NCI-H1417 treated with DMSO at 0.1 percent for 48 hours (cell line): ENCODE measurements around the gene DCBLD2.
"Not testable (repeated sequence)": the region's sequence is repeated elsewhere in the genome, so short reads cannot be mapped to it uniquely, and the experiment has no call there.

ENCODE experiments used
- DNase-seq: peaks from one replicate; lab custom pipeline; 2025; lab: John Stamatoyannopoulos, UW

Gene DCBLD2

DNA sequence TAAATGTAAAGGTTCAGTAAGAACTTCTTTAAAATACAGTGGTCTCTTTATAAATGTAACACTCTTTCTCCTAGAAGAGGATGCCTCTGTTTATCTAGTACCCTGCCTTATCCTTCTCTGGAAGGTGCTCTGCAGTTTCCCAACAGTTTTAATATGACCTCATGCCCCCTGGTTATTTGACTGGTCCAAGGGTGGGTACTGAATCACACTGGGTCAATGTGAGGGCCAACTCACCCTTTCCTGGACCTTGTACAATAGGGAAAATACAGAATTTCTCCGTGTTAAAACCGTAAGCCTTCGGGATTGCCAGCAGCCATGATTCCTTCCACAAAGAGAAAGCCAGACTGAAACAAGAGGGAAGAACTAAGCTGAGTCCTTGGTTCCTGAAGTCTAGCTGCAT, 9.2 kb downstream of the DCBLD2 start:
- no peak for DNase-seq

DNA sequence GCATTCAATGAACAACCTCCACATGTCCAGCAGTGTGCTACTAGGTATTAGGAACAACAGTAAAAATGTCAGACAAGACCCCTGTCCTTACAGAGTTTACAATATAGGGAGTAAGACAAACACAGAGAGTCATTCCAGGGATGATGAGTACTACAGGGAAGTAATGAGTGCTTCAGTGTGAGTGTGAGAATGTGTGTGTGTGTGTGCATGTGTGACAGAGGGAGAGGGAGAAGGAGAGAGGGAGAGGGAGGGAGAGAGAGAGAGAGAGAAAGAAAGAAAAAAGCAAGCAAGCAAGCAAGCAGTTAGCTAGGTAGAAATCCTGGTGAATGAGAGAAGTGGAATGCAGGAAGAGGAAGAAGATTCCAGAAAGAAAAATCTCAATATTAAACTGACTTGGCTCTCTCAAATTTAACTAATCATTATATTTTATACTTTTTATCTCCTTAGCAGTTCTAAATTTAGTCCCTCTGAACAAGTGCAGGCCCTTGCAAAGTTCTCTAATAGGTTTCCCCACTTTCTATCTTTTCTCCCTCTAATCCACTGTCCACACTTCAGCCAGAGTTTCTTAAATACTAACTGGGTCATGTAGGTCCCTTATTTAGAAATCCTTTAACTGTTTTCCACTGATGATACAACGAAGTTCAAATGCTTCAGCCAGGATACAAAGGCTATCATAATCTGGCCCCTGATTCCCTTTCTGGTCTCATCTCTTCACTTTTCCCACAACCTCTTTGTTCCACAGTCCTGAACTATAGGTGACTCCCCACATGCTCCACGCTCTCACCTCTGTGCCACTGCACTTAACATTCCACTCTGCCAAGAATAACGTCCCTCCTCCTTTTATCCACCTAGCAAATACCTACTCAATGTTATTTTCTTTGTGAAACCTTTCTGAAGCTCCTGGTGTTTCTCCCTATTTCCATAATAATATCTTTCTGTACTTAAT, 10.3 kb downstream of the DCBLD2 start:
- DNase-seq, result no peak

DNA sequence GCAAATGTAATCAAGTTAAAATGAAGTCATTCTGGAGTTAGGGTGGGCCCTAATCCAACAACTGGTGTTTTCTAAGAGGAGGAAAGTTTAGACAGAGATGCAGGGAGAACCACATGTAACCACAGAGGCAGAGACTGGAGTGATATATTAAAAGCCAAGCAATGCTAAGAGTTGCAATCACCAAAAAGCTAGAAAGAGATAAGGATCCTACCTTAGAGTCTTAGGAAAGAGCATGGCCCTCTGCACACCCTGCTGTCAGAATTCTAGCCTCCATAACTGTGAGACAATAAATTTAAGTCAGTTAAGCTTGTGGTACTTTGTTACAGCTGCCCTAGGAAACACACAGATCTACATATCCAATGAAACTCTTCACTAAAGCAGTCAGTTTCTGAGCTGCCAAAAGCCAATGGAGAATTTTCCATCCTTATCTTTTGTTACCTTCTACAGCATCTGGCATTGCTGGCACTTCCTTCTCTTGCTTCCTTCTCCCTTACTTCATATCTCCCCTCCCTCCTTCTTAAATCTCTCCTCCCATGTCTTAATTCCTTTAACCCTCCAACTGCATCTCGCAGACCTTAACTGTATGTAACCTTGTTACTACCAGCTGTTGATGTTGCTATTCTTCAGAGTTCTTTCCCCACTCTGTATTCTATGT, 11.2 kb downstream of the DCBLD2 start:
- no peak for DNase-seq

DNA sequence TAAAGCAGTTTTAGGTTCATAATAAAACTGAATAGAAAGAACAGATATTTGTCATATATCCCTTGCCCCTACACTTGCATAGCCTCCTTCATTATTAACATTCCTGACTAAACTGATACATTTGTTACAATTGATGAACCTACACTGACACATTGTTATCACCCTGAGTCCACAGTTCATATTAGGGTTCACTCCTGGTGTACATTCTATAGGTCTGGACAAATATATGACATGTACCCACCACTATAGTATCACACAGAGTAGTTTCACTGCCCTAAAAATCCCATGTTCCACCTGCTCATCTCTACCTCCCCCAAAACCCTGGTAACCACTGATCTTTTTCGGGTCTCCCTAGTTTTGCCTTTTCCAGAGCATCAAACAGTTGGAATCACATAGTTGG, 13.8 kb downstream of the DCBLD2 start:
- DNase-seq, result no peak

DNA sequence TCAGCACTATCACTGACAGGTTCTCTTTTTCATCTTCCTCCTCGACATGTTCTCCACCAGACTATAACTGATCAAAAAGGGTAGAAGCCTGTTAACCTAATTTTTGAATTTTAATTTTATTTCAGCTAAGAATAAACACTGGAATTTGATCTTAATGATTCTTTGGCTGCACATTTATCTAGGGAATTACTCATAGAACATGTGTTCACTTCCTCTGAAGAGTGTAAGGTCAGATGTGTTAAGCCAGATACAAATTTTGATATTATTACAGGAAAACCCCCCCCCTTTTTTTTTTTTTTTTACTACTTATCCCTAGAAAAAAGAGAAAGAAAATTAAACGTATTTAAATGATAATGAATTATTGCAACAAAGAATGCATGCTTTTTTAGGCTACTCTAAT, 15.0 kb downstream of the DCBLD2 start:
- DNase-seq, result no peak

DNA sequence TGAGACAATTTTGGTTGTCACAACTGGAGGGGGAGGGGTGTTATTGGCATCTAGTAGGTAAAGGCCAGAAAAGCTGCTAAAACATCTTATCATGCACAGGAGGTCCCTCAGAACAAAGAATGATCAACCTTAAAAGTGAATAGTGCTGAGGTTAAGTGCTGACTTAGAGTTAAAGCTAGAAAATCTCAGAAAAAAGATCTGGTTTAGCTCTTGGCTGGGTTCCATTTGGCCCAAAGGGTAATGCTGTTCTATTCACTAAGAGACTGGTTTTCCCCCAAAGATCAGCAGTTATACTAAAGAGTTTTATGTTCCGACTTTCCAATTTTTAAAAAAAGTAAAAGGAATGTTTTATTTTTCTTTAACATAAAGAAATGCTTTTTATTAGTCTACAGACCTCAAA, 15.6 kb downstream of the DCBLD2 start:
- no peak for DNase-seq

DNA sequence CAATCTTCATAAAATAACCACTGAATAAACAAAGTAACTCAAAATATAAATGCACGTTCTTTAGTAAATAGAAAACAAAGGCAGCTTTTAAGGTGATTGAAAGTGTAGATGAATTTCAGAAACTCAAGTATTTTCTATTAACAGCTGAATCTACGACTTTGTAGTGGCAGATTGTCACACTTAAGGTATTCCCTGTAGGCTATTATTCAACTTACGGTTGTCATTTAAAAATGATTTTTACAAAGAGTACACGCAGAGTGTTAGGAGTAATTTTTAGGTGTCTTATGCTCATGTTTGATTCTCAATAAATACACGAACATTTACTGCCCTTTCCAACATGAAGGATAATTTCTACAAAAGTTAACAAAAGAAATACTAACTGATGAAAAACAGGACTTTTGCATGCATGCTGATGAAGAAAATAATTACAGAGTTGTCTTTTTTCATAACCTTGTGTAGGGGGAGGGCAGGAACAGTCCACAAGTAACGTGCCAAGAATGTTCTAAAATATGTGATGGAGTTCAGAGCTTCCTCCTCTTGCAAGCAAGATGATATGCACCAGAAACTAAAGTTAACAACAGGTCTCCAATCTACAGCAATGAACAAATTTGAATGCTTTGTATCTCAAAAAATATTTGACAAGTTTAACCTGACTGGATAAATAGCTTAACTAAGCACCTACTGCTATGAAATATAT, 16.7 kb downstream of the DCBLD2 start:
- no peak for DNase-seq

DNA sequence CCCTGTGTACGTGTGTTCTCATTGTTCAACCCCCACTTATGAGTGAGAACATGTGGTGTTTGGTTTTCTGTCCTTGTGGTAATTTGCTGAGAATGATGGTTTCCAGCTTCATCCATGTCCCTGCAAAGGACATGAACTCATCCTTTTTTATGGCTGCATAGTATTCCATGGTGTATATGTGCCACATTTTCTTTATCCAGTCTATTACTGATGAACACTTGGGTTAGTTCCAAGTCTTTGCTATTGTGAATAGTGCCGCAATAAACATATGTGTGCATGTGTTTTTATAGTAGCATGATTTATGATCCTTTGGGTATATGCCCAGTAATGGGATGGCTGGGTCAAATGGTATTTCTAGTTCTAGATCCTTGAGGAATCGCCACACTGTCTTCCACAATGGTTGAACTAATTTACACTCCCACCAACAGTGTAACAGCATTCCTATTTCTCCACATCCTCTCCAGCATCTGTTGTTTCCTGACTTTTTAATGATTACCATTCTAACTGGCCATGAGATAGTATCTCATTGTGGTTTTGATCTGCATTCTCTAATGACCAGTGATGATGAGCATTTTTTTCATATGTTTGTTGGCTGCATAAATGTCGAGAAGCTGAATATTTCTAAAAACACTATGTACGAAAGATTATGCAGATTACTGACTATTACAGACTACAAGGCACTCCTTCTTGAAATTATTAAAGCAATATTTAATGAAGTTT, 18.7 kb downstream of the DCBLD2 start:
- DNase-seq, result not testable (repeated sequence)

DNA sequence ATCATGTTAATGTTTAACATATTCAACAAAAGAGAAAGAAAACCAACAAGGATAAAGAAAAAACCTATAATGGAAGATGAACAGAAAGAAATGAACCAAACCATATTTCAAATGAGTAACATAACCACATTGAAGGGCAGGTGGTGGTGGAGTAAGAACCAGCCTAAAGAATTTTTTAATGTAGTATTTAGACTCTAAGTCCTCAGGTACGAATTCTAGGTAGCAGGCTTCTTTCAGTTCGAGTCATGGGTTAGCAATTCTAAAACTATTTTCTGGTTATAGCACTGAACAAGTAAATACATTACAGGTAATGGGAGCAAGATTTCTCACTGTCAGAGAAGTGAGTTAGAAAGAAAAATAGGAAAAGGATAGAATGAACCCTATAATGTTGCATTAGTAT, 24.4 kb downstream of the DCBLD2 start:
- no peak for DNase-seq

DNA sequence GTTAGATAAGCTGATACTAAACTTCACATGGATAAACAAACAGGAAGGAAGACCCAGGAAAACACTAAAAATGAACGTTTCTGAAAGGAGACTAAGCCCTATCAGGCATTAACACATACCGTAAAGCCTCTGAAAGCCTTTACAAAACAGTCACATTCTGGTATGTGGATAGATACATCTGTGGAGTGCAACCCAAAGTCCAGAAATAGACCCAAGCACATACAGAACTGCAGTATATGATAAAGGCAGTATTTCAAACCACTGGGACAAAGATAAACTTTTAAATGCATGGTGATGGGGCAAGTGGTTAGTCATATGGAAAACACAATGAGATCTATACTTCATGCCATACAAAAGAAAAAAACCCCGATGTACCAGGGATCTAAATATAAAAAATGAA, 26.0 kb downstream of the DCBLD2 start:
- DNase-seq, result no peak

DNA sequence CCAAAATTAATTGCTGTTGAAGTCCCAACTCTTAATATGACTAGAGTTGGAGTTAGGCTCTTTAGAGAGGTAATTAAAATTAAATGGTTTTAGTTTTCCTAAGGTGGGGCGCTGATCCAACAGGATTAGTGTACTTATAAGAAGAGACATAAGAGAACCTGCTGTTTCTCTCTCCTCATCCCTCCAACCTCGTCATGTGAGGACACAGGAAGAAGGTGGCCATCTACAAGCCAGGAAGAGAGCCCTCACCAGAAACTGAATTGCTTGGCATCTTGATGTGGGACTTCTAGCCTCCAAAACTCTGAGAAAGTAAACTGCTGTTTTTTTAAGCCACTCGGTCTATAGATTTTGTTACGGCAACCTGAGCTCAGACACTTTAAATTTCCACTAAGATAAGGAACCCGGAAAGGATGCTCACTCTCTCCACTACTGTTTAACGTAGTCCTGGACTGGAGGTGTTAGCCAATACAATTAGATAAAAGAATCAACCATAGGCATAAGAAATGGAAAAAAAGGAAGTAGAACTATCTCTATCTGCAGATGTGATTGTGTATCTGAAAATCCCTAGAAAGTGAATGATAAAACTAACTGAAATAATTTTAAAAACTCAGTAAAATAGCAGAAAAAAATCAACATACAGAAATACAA, 26.8 kb downstream of the DCBLD2 start:
- no peak for DNase-seq

DNA sequence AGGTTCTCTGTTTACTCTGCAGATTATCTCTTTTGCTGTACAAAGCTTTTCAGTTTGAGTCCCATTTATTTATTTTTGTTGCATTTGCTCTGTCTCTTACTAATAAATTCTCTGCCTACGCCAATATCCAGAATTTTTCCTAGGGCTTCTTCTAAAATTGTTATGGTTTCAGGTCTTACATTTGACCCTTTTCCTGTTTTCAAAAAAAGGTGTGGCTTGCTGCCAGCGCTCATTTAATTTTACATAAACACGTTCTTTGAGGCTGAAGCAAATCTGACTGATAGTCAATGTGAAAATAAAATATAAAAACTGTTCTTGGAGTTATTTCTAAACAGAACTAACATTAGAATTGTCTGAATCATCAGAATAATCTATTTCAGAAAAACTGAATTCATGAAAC, 32.1 kb downstream of the DCBLD2 start:
- no peak for DNase-seq

DNA sequence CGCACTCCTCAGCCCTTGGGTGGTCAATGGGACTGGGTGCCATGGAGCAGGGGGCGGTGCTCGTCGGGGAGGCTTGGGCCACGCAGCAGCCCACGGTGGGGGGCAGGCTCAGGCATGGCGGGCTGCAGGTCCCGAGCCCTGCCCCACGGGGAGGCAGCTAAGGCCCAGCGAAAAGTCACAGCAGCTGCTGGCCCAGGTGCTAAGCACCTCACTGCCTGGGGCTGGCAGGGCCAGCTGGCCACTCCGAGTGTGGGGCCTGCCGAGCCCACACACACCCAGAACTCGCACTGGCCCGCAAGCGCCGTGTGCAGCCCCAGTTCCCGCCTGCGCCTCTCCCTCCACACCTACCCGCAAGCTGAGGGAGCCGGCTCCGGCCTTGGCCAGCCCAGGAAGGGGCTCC, 43.5 kb downstream of the DCBLD2 start:
- DNase-seq, result not testable (repeated sequence)

DNA sequence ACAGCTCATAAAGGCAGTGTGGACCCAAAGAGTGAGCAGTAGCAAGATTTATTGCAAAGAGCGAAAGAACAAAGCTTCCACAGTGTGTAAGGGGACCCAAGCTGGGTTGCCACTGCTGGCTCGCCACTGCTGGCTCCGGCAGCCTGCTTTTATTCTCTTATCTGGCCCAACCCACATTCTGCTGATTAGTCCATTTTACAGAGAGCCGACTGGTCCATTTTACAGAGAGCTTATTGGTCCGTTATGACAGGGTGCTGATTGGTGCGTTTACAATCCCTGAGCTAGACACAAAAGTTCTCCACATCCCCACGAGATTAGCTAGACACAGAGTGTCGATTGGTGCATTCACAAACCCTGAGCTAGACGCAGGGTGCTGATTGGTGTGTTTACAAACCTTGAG, 44.2 kb downstream of the DCBLD2 start:
- not testable (repeated sequence) for DNase-seq

DNA sequence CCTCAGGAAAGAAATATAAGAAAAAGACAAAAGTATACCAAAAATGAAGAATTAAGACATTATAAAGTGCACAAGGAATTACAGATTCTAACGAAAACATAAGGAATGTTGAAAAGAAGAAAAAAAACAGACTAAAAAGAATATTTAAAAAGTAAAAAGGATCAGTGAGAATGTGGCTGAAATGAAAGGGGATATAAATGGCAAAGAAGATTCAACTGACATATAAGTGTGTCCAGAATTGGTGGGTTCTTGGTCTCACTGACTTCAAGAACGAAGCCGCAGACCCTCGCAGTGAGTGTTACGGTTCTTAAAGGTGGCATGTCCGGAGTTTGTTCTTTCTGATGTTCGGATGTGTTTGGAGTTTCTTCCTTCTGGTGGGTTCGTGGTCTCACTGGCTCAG, 44.8 kb downstream of the DCBLD2 start:
- no peak for DNase-seq

DNA sequence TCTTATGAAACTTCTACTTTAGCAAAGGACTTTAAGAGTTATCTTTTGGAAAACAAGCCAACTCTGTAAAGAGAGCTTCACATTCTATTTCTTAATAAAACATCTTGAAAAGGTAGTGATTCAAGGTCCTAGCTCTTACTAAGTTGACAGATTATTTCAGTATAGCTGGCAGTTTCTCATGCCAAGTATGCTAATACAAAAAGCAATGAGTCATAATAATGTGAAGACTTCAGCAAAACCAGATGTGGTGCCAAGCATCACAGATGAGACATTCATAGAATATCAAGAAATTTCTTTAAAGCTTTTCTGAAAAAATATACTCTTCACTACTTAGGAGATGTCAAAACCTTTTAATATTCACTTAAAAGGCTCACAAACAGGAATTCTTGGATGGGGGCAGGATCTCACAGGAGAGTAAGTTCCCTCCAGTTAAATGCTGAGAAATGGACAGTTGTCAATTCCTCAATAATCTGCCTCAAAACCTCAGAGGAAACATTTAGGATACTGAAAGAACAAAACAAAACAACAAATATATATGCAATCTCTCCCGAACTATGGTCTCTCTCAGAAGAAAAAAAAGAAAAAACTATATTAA, 45.6 kb downstream of the DCBLD2 start:
- DNase-seq, result no peak

DNA sequence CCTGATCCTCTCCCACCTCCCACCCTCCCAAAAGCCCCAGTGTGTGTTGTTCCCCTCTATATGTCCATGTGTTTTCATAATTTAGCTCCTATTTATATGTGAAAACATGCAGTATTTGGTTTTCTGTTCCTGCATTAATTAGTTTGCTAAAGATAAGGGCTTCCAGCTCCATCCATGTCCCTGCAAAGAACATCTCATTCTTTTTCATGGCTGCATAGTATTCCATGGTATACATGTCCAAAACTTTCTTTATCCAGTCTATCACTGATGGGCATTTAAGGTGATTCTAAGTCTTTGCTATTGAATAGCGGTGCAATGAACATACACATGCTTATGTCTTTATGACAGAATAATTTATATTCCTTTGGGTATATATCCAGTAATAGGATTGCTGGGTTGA, 53.4 kb downstream of the DCBLD2 start:
- no peak for DNase-seq

DNA sequence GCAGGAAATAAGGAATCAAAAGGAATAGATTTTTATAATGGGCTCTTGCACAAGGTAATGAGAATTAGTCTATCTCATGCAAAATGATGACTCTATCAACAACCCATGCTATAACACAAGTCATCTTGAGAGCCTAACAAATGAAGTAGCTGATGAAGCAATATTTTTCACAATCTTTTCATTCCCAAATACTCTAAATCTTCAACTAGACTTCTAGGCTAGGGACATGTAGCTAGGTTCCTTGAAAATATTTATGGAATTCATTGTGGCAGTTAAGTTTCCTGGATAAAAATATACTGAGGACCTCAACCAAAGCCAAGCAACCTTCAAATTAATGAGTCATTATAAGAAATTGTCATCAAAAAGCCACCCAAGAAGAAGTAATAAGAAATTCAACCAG, 55.4 kb downstream of the DCBLD2 start:
- no peak for DNase-seq

DNA sequence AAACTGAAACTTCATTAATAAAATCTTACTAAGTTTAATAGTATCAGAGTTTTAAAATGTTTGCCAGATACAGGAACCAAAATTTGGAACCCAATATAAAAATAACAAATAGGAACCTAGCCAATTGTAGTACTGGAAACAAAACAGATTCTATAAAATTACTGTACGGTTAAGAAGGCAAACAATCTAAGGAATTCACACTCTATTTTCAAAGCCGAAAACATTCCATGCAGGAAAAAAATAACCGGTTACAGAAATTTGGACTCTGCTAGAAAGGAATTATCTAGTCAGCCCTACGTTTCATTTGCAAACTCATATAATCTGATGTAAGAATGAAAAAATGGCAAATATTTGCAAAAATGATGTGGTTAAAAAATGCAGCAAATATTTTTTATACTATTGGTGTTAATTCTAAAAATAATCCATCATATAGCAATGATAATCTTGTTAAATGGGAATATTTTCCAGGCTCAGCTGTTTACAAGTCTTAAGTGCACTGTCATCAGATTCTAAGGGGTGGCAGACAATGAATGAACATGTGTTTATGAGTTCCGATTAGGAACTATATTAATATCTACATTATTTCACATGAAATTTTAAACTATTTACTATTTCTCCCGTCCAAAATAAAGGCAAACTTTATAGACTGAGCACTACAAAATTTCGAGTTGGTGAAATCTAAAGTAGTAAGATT, 58.1 kb downstream of the DCBLD2 start:
- no peak for DNase-seq

DNA sequence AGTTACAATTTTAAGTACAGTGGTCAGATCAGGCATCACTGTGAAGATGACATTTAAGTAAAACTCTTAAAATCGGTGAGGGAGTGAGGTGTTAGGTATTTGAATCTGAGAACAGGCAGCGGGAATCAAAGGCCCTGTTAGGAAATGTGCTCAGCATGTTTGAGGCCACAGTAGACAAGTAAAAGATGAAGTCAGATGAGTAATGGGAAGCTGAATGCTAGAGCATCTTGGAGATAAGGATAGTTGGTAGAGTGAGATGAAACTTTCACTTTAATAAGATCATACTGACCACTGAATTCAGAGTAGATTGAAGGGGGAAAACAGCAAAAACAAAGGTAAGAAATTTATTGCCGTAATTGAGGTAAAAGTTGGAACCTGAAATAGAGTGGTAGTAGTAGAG, 61.6 kb downstream of the DCBLD2 start:
- no peak for DNase-seq

DNA sequence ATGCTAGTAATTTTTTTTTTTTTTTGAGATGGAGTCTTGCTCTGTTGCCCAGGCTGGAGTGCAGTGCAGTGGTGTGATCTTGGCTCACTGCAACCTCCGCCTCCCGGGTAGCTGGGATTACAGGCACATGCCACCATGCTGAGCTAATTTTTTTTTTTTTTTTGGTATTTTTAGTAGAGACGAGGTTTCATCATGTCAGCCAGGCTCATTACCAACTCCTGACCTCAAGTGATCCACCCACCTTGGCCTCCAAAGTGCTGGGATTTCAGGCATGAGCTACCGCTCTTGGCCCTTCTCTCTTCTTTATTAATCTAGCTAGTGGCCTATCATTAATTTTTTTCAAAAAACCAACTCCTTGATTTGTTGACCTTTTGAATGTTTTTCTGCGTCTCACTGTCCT, 70.4 kb downstream of the DCBLD2 start:
- DNase-seq, result not testable (repeated sequence)
